ENCODE results near the gene E2F2. TPM values are rescaled to one million over a fixed set of nuclear protein-coding genes. Genes with fewer than 3 reads are reported as not detected.
A peak's percentile ranks its signal among the peaks of the same experiment; 100 is the strongest.

The E2F2 gene
- 2.8 and 3.6 TPM in 2 replicates for total RNA-seq (2014; rRNA removed; shearing (Covaris generic))

DNA sequence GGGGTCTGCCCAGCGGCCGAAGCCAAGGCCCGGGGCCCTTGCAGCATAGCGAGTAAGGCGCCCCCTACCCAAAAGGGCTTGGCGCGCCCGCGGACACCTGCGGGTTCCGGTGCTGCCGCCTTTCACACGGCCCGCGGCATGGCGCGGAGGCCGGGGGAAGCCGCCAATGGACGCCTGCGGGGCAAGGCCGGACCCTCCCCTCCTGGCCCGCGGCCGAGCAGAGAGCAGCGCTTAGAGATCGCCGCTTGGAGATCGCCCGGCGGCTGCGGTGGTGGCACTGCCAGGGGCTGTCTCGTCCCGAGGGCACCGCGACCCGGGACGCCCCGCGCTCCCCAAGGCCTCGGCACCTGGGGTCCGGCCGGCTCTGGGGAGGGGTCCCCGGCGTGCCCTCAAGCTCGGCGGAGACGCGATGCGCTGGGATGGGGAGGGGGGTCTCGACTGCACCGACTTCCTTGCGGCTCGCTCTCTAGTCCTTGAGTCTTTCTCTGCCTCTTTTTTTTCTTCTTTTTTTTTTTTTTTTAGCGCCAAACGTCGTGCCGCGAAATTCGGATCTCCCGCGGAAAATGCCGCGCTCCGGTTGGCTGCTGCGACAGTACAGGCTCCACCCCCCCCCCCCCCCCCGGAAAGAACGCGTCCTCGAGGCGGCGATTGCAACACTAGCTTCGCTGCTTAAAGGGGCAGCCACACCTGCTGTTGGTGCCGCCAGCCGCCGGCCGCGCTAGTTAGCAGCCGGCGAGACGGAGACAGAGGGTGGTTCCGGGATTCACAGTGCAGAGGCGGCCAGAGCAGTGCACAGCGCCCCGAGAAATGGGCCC lies at the start of gene E2F2:
Gene E2F2 (minus strand): TSS at position 487 of the 815 bp plus-strand sequence. CDS start 440 bp downstream, at position 47.
- DNase-seq (ENCODE audit: low read depth) = peak; percentile 85

DNA sequence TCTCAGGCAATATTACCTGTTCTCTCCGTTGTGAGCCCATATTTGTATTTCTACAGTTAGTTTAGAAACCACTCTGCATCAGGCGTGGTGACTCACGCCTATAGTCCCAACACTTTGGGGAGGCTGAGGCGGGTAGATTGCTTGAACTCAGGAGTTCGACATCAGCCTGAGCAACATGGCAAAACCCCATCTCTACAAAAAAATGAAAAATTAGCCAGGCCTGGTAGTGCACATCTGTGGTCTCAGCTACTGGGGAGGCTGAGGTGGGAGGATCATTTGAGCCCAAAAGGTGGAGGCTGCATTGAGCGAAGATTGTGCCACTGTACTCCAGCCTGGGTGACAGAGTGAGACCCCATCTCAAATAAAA lies 47.9 kb upstream of the E2F2 start:
- no peak for DNase-seq (ENCODE audit: low read depth)

- DNase-seq (ENCODE audit: low read depth) = no peak
Measured at GRCh38 chr1:23578311-23578996, 47.4 kb upstream of the E2F2 start.

DNA sequence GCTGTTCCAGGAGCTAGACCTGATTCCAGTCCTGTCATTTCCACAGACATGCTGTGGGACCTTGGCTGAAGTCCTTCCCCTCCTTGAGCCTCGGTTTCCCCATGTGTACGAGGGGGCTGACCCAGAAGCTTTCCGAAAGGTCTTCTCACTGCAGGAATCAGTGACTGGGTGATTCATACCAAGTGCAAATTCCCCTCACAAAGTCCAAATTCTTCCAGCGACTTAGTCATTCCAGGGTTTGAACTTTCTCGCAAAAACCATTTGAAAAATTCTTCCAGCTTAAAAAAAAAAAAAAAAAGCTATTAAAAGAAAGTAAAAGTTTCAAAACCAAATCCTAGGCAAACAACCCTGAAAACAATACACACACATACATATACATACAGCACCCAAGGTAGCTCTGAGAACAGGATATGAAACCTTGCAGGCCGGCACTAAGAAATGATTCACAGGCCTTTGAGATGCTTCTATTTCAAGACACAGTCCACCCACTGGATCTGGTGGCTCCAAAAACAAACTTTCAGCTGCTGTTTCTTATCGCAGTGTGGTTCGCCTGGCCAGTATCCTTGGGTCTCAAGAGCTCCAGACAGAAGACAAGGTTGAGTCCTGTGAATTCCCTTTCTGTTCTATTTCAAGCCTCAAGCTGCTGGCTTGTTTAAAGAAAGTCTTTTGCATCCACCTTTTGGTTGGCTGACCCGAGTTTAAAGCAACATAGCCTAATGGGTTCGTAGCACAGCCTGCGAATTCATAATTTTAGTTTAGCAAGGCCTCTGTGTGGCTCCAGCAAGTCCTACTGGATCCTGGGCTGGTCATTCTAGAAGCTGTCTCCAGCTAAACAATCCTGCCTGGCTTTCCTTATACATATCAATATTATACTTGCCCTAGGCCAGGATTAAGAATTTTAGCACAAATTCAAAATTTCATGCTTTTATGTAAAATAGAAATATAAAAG lies 46.3 kb upstream of the E2F2 start:
- DNase-seq (ENCODE audit: low read depth) = peak; percentile 91

DNA sequence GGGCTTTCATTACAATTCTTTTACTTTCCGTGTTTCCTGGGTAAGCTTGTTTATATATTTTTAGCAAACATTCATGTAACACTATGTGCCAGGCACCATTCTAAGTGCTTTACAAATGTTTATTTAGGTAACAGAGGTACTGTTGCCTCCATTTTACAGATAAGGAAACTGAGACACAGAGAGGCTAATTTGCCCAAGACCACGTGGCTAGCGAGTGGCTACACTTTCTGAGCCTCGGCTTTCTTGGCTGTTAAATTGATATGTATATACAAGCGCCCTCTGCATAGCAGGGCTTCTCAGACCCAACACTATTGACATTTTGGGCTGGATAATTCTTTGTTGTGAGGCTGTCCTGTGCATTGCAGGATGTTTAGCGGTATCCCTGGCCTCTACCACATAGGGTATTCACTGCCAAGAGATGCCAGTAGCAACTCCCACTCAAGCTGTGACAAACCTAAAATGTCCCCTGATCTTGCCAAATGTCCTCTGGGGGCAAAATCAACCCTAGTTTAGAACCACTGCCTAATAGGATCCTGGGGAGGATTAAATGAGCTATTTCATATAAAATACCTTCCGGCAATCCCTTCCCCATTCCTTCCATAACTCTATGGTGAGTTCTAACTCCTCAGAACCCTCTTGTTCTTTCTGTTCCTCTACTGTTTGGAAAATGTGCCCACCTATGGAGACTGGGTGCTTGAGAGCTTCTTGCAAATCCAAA lies 45.5 kb upstream of the E2F2 start:
- DNase-seq (ENCODE audit: low read depth) = peak; percentile 63

GRCh38 chr1:23575226-23575810 lies 44.3 kb upstream of the E2F2 start:
- no peak for DNase-seq (ENCODE audit: low read depth)

DNA sequence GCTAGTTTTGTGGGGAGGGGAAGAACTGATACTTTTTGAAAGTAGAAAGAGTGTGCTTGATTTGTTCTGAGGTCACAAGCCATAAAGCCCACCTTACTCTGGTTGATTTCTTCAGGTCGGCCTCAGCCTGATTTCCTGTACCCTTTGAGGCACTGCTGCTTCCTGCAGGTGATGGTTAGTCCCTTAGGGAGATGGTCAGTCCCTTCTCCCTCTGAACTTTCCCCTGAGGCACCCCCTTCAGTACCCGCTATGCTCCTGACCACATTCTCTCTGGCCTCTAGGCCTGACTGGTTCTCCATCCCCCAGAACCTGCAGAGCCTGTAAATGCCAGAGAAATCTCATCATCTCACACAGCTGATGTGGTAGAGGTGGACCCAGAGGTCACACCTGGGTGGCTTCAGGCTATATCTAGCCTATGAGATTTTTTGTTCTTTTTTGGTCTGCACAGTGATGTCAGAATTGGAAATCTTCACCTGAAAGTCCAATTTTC lies 43.3 kb upstream of the E2F2 start:
- peak; percentile 73 for DNase-seq (ENCODE audit: low read depth)

GRCh38 chr1:23573574-23574182 lies 42.6 kb upstream of the E2F2 start:
- no peak for DNase-seq (ENCODE audit: low read depth)

DNA sequence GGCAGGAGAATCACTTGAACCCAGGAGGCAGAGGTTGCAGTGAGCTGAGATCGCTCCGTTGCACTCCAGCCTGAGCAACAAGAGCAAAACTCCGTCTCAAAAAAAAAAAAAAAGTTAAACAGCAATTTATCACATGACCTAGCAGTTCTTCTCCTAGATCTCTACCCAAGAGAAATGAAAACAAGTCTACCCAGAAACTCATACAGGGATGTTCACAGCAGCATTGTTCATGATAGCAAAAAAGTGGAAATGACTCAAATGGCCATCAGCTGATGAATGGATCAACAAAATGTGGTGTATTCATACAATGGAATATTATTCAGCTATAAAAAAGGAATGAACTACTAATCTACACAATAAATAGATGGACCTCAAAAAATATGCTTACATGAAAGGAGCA lies 40.4 kb upstream of the E2F2 start:
- no peak for DNase-seq (ENCODE audit: low read depth)

DNA sequence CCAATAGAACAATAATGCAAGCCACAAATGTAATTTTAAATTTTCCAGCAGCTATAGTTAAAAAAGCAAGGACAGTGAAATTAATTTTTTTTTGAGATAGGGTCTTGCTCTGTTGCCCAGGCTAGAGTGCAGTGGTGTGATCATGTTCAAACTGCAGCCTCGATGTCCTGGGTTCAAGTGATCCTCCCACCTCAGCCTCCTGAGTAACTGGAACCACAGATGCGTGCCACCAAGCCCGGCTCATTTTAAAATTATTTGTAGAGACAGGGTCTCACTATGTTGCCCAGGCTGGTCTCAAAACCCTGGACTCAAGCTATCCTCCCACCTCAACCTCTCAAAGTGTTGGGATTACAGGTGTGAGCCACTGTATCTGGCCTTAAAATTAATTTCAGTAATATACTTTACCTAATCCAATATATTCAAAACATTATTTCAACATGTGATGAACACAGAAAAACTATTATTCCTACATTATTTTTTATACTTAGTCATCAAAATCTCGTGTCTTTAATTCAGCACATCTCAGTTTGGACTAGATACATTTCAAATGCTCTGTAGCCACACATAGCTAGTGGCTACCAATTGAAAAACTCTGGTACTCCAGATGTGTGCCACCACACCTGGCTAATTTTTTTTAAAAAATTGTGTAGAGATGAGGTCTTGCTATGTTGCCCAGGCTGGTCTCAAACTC lies 39.1 kb upstream of the E2F2 start:
- no peak for DNase-seq (ENCODE audit: low read depth)

DNA sequence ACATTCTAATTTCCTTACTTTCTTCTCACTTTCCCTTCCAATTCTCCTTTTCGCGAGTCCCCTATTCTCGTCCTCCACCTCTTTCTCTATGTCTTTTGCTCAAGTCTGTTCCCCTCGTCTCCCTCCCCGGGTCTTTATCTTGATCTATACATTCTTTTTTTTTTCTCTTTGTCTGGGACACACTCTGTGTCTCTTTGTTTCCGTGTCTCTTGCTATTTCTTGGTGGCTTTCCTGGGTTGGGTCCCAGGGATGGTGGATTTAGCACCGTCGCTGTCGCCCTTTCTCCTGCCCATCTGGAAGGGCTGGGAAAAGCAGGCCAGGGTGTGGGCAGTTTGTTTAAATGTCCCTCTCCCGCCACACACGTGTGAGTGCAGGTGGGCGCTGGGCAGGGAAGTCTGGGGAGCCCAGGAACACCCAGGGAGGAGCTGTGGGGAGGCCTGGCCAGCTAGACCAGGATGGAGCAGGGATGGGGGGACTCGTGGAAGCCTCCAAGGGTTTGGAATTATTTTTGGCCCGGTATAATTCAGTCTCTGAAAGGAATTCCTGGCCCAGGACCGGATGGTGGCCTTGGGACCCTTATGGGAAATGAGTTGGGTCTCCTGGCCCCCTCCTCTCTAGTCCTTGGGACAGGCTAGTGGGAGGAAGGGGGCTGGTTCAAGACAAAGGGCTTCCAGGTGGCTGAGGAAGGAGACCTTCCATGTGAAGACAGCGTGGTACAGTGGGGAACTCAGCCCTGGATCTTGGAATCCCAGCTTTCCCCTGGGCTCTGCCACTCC lies 37.8 kb upstream of the E2F2 start:
- DNase-seq (ENCODE audit: low read depth) = no peak

- DNase-seq (ENCODE audit: low read depth) = peak; percentile 34
Measured at GRCh38 chr1:23567996-23568607, 37.1 kb upstream of the E2F2 start.

DNA sequence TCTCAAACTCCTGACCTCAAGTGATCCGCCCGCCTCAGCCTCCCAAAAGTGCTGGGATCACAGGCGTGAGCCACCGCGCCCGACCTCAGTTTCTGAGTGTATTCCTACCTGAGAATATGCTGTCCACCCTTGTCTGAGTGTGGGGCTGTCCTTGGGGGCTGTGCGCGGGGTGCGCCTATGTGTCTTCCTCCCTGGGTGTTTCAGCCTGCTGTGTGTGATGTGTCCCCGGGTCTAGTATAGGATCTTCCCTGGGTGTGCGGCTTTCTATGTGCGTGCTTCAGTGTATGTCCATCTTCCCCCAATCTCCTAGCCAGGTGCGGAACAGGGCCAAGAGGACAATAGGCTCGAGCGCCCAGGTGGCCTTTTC lies 36.6 kb upstream of the E2F2 start:
- no peak for DNase-seq (ENCODE audit: low read depth)

GRCh38 chr1:23566304-23566703 lies 35.3 kb upstream of the E2F2 start:
- no peak for DNase-seq (ENCODE audit: low read depth)

DNA sequence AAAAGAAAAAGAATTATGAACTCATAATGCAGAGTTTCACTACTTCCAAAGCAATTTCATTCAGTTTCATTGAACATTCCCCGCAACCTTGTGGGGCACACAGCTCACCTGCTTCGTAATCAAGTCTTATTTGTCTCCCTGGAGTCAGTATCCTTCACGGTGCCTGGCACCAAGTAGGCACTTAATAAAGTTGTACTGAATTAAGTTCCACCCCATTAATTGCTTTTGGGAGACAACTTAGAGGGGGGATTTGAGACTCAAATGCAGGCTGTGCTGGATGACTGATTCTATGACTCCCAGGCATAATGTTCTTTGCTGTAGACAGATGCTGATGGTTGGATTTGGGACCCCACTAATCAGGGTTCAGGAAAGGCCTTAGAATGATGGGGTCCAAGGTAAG lies 34.7 kb upstream of the E2F2 start:
- no peak for DNase-seq (ENCODE audit: low read depth)

DNA sequence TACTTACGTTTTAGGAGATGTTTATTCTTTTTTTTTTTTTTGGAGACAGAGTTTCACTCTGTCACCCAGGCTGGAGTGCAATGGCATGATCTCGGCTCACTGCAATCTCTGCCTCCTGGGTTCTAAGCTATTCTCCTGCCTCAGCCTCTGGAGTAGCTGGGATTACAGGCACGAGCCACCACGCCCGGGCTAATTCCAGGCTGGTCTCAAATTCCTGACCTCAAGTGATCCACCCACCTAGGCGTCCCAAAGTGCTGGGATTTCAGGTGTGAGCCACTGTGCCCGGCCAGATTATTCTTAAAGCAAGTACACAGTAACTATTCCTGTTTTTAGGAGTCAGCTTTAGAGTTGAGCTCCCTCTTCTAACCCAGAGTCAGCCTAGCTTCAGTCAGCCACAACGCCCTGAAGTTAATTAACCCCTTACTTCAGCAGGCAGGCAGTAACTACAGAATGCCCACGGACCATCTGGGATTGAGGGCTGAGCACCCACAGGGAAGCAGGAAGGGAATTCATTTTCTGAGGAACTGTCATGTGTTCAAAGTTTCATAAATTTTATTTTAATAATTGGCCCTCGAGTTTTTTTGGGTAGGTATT lies 33.6 kb upstream of the E2F2 start:
- DNase-seq (ENCODE audit: low read depth) = peak; percentile 35

- DNase-seq (ENCODE audit: low read depth) = peak; percentile 26
Measured at GRCh38 chr1:23563755-23564374, 32.8 kb upstream of the E2F2 start.

GRCh38 chr1:23563003-23563402 lies 32.0 kb upstream of the E2F2 start:
- DNase-seq (ENCODE audit: low read depth) = peak; percentile 20

Measured in M059J (cell line).